ENCODE results near the gene B4GALT6.

The B4GALT6 gene

DNA sequence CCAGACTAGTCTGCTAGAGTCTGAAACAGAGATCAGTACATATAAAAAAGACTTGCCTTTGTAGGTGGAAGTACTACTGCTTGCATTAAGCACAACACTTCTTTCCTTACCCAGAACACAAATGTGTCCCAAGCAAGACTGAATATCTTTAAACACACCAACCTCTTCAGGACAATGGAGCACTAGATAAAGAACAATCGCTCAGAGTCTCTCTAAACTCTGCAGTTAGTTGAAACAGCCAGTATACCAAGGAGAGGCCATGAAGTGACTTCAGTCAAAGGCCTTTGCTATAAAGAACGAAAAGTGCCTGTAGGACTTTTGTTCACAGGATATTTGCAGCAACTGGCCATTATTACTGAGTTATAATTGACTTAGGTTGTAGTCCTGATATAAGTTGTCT, 9.9 kb upstream of the B4GALT6 start:
- no peak for DNase-seq (ENCODE audit: low read depth in 2 of 2, low spot score in 1 of 2)

DNA sequence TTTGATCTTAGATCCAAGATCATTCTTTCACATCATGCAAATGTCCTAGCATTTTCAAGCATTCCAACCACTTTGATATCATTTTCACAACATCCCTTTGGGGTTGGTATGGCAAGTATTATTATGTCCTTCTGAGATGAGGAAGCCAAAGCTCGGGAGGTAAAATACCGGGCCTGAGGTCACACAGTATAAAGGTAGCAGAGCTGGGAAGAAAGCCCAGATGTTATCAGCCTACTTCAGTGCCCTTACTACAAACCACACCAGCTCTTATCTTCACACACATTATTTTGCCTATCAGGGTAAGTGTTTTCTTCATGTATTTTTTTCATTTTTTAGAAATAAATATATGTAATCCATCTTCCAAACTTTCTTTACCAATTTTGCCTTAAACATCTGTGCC, 4.2 kb upstream of the B4GALT6 start:
- no peak for DNase-seq (ENCODE audit: low read depth in 2 of 2, low spot score in 1 of 2)

DNA sequence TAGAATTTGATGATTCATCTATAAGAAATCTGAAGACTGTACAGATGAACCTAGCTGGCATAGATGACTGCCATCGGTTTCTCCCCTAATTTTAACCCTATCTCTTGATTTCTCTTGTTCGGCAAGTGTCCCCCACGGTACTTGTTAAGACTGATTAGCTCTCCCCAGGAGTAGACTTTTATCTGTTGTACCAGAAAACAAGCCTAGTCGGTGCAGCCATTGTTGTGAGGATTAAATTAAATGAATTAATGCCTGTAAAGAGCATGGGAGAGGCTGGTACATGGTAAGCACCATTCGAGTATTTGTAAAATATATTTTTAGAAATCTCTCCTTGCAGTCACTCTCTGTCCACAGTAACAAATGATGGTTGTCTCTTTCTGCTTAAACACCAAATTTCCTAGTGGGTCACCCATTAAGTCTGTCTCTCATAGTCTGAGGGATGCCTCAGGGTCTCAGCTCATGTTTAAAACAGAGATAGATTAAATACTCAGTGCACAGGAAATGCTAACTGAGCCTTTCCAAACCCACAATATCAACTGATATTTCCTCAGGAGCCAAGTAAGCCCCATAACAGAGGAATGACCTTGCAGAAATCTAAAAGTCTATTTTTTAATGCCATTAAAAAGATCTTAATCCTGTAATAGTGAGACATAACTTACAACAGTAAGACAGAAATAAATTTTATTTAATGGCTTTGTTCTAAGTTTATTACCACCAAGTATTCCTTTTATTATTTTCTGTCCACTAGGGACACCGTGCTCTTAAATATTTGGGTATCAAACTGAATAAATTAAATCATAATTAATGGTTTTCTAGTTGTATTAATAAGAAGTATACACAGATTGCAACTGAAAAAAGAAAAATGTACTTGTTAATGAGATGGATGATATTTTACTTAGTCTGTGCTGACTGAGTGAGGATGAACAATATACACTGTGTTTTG, 2.9 kb upstream of the B4GALT6 start:
- no peak for DNase-seq (ENCODE audit: low read depth in 2 of 2, low spot score in 1 of 2)

DNA sequence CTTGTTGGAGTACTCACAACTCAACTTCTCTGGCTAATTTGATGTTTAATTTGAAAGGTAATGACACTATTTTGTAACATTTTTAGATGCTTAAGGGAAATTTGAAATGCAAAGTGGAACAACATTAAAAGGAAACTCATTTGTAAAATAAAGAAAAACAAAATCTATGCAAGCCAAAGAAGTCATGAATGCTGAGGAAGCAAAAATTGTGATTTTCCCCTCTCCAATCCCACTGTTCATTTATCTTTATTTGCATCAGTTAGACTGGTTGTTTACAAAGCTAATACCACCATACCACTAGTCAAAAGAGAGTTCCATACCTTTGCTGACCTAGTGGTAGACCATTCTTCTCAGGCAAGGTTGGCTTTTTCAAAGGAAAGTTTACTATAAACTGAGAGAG, 2.2 kb upstream of the B4GALT6 start:
- DNase-seq (ENCODE audit: low read depth in 2 of 2, low spot score in 1 of 2), result no peak

DNA sequence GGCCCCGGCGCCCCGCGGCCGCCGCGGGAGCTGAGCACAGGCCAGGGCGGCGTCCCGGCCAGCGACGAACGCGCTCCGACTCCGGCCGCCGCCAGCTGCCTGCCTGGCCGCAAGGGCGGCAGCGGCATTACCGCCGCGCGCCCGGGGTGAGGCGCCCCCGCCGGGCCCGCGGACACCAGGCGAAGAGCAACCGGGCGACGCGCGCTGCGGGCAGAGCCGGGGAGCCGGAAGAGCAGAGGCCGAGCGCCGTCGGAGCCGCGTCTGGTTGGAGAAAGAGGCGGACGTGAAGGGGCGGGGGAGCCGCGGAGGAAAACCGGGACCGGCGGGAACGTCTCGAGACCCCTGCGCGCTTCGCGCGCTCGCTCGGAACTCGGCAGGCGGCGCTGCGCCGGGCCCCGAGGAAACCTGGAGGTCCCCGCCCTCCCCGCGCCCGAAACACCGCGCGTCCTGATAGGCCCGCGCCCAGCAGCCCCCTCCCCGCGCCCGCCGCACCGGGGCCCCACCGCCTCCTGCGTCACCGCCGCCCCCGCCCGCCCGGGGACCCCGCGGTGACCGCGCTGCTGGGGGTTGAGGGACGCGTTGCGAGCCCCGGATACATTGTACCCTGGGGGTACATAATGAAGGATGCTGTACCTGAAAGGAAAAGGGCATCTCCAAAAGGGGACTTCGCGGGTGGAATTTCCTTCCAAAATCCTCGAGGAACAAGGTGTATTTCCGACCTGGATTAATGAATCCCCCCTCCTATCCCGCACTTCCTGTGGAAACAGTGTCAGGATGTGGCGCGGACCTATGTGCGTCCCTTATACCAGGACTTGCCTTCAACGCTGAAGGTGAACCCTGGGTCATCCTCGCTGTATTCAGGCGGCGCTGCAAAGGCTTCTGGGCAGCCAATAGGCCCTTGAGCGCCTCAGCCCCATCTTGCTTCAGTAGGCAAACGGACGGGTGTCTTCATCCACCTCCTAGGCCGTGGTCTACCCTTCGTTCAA, 1.0 kb upstream of the B4GALT6 start:
- DNase-seq (ENCODE audit: low read depth in 2 of 2, low spot score in 1 of 2), result peak in 1 of 2 donors; percentile 21

DNA sequence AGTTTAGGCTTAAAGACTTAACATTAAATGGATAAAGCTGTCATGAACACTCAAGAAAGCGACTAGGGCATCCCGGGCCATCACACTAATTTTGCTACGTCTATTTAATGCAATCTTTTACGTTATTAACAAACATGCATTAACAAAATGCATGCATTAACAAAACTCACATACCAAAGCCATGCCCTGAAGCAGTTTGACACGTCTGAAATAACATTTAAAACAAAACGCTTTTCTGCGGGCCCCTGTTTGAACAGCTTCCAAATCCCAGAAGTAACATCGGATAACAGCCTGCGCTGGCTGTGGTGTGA, 458 bp downstream of the B4GALT6 start:
- no peak for DNase-seq (ENCODE audit: low read depth in 2 of 2, low spot score in 1 of 2)

DNA sequence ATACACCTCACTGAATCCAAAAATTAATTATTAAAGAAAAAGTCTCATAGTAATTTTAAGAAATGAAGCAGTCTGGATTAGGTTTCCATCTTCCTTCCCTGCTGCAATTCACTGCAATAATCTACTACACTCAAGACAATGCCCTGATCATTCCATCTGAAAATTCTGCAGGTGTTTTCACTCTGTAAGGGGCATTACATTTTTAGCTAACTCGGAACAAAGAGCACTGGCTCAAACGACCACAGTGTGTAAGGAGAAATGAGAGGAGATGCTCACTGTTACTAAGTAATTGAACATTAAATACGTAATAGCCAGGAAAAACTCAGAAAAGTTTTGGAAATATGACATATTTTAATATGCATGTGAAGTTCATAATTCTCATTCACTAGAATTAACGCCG, 1.3 kb downstream of the B4GALT6 start:
- no peak for DNase-seq (ENCODE audit: low read depth in 2 of 2, low spot score in 1 of 2)

DNA sequence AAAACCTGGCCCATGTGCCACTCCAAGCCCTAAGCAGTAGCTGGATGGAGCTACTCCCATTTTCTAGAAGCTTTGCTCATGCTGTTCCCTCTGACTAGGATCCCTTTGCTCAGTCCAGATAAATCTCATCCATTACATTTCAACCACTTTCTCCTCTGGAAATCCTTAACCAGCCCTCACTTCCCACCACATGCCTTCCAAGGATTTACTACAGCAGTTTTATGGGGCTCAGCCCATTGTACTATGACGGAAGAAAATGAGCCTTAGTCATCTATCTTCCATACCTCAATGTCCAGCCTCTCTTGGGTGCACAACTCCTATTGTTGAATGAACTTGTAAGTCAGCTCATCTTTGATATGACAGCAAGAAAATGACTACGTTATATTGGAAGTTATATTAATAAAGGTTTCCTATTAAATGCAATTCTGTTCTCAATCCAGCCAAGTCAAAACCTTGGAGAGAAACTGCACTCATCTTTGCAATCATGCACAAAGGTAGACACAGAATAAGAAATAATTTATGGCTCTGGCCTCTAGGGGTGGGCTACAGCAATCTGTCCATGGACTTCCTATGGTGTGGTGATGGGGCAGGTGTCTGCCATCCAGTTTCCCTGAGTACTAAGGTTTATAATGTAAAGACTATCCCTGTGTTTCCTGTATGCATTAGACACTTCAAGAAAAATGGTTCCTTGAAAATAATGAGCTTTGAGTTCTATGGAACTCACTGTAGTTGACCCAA, 3.4 kb downstream of the B4GALT6 start:
- DNase-seq (ENCODE audit: low read depth in 2 of 2, low spot score in 1 of 2), result no peak

DNA sequence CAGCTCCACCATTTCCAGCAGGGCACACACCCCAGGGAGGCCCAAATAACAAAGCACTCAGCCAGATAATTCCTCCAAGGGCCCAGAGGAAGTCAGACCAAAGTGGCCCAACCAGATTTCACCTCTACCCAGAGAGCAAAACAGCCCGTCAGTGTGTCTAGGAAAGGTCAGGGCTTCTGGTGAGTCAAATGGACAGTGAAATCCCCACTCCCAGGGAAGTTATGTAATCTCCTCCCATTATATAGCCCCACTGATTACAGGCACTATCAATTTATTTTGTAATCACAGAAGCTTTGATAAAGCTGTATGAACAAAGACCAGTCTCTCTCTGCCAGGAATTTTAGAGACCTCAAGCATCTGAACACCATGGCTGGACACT, 4.0 kb downstream of the B4GALT6 start:
- no peak for DNase-seq (ENCODE audit: low read depth in 2 of 2, low spot score in 1 of 2)

DNA sequence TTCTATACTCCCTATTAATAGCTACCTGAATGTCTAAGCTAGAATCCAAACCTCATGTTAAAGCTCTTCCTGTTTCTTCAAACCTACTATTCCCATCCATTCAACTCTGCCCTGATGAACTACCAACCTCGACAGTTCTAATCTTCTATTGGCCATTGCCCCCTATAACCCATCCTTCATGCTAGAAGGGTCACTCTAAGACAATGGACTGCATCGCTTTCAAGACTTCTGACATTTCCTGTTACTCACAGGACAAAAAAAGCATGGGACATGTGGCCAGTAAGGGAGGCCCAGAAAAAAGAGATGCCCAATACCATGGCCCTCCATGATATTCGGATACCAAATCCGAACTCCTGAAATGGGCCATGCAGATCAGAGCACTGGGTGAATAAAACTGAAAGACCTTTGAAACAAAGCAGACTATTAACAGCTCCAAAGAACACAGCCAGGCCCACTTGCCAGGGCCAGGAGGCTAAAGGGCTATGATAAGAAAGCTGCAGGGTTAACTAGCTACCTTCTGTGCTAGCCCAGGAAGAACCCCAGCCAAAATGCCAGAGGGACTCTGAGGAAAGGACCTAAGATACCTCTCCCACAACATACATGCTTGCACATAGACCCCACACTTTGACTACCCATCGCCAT, 4.5 kb downstream of the B4GALT6 start:
- DNase-seq (ENCODE audit: low read depth in 2 of 2, low spot score in 1 of 2), result no peak

DNA sequence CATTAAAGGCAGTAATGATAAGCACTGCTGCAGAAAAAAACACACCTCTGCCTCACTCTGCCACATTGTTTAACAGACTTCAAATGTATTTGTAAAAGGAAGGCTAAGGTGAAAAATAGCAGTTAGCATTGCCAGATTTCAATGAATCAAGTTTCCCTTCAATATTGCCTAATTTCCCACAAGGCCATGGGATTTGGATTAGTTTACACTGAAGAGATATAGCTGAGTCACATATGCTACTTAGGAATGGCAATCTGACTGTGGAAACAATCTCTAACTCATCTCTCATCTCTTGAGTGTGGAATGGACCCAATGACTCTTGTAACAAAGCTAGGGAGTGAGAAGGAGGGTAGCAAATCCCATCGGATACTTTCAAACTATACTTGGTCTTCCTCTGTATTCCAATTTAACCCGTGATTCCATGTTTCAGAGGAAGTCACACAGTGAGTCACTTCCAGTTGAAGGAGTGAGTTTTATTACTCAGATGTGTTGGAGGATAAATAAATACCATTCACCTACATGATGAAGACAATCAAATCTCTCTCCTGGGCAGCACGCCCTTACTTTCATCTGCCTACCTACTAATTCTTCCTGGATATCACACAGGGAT, 5.1 kb downstream of the B4GALT6 start:
- no peak for DNase-seq (ENCODE audit: low read depth in 2 of 2, low spot score in 1 of 2)

DNA sequence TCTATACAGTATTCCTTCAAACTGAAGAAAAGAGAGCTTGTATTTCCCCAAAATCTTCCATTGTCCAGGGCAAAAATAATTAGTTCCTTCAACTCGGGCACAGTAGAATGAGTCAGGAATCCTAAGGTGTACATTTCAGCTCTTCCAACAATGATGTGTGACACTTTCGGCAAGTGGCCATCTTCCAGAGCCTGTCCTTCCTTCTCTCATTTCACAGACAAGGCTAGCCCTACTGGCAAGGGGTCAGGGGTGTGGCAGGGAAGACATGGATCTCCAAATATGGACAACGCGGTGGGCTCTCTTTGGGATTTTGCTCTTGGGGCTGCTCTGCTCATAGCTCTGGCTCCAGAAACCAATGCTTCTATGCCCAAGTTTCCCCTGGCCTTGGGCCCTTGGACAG, 6.0 kb downstream of the B4GALT6 start:
- no peak for DNase-seq (ENCODE audit: low read depth in 2 of 2, low spot score in 1 of 2)

DNA sequence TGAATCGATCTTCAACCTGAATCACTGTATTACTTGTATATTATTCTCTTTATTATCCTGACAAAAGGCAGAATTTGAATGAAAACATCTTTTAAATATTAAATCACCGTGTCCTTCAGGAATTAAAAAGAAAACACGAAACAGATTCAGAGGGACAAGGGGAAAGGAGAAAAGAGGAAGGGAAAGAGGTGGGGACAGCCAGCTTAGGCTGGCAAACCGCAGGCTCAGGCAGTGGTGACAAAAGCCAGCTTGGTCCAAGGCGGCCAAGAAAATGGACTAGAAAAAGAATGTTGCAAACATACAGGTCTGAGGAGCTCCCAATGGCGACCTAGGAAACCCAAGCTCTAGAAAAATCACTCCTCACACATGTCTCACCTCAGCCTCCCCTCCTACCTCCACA, 6.8 kb downstream of the B4GALT6 start:
- DNase-seq (ENCODE audit: low read depth in 2 of 2, low spot score in 1 of 2), result no peak

DNA sequence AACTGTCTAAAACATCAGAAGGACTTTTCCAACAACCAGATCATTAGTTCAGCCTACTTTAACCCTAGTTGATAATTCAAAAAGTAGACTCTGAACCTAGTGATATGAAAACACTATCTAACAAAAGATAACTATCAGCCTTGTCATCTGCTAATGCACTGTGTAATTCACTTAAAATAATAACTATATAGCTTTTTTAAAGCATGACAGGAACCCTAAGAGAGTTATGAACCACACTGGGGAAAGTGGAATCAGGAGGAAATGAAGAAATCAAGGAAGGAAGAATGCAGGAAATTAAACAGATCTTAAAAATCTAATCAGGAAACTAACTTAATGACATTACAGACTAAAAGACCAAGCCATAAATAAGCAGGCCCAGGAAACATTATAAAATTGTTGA, 9.0 kb downstream of the B4GALT6 start:
- no peak for DNase-seq (ENCODE audit: low read depth in 2 of 2, low spot score in 1 of 2)

DNA sequence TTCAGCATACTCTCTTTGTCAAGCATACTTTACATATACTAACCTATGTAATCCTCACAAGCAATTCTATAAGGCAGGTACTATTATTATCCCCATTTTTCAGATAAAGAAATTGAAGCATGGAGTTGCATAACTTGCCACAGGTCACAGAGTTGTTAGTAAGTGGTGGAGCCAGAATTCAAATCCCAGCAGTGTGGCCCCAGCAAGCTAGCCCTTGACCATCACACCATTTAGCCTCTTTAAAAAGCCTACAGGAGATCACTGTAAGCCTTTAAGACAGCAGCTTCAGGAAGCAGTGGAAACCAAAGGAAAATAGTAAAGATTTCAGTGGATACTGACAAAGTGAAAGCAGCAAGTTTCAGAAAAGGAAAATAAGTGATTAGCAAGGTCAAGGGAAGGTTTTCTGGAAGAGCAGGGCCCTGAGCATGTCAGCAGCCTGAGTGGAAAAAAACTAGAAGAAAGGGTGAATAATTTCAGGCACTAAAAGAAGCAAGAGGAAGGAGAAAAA, 11.7 kb downstream of the B4GALT6 start:
- DNase-seq (ENCODE audit: low read depth in 2 of 2, low spot score in 1 of 2), result no peak

DNA sequence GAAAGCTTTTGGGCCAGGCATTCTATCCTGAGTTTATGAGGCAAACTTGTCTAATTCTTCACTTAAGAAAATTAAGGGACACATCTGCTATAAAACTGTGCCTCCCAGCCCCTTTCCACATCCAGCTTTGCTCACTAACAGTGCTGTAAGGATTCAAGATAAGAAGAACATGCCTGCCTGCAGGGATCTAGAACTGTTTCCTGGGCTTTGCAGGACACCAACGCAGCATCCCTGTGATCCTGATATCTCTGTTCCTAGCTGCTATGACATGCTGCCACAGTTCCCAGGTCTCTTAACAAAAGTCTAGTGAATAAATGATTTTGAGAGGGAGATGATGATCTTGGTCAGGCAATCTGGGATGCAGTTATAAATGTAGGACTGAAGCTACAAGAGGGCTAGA, 12.4 kb downstream of the B4GALT6 start:
- DNase-seq (ENCODE audit: low read depth in 2 of 2, low spot score in 1 of 2), result no peak

DNA sequence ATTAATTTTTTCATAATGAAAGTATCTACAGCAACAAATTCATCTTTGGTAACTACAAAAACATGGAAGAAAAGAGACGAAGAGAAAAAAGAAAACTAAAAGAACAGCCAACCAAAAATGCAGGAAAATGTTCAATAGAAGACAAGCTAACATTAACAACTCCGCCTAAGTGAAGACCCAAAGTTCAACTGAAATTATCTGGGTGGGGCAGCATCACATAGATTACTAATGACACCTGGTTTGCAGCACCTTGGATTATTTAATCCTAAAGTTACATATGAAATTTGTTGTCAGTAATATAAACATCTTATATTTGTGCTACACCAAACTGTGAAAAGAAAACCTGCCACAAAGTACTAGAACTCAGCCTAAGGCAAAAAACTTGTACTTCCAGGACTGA, 14.8 kb downstream of the B4GALT6 start:
- DNase-seq (ENCODE audit: low read depth in 2 of 2, low spot score in 1 of 2), result no peak

DNA sequence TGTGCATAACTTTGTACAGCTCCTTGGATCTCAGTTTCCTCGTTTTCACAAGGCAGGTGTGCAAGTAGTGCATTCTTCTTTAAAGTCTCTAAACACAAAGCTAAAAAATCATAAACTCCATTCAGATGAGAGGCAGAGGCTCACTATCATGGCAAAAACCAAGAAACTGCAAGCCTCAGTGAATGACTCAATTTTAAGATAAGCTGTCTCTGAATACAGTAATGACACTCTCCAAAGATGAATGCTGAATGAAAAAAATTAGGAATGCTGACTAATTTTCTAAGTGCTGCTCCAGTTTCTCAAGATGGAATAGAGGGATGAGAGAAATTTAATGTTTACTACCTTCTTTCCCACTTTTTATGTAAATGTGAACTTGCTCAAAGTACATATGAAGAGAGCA, 17.2 kb downstream of the B4GALT6 start:
- no peak for DNase-seq (ENCODE audit: low read depth in 2 of 2, low spot score in 1 of 2)

DNA sequence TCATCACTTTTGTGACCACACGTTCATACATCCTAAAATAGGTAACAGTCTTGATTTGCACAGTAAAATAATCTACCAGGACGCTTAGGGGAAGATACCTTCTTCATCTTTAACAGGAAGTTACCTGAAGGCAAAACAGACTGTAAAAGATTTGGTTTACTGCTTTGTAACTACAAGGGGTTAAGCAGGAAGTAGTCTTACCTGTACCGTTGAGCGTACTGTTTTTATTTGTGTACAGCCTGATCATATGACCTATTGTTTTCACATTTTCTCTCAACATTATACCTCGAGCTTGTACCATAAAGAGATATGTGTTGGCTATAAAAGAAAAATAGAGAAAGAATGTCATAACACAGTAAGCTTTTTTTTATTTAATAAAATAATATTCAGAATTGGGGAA, 18.3 kb downstream of the B4GALT6 start:
- no peak for DNase-seq (ENCODE audit: low read depth in 2 of 2, low spot score in 1 of 2)

DNA sequence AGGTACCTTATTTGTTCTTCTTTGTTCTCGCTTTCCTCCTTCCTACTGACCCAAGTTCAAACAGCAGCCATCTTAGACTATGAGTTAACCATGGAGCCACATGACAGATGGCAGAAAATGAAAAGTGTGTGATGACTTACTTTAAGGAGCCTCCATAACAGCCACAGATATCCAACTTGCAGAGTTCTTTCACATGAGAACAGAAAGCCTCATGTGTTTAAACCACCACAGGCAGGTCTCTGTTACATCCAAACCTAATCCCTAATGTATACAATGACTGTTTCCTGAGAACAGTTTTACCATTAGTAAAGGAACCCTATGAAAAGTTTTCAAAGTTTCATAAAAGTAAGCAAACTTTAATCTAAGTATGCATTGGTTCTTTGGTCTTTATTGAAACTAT, 20.3 kb downstream of the B4GALT6 start:
- no peak for DNase-seq (ENCODE audit: low read depth in 2 of 2, low spot score in 1 of 2)

All from stimulated activated CD8-positive, alpha-beta memory T cell treated with anti-CD3 and anti-CD28 coated beads, Interleukin-4, amount 100 ng/mL, for 1 hour (primary cell).